Small intestine (tissue), 7 donors: ENCODE data around the gene WIPF1. TPM values are rescaled to one million over a fixed set of nuclear protein-coding genes. Genes with fewer than 3 reads are reported as not detected.

Source experiments
- DNase-seq, 2 donors: peaks; one replicate each; pipeline versions ENCODE4 v3.0.0 to v3.0.0-alpha.2; 2013
- FAIRE-seq: peaks from 2 replicates; lab custom pipeline; 2012; peaks lifted over from hg19 to GRCh38; lab: Jason Lieb, UNC
- H3K27ac ChIP-seq, 3 donors: one replicate each; pipeline ENCODE4 v1.5.1; 2013; ENCODE audit warnings: low read length in 2 of 3, mild to moderate bottlenecking in 2 of 3, control low read depth in 1 of 3, inconsistent platforms in 1 of 3, low read depth in 1 of 3, moderate library complexity in 1 of 3
- H3K27me3 ChIP-seq, 3 donors: one replicate each; pipeline ENCODE4 v1.6.1; 2013; ENCODE audit warnings: low read length in 3 of 3, inconsistent platforms in 1 of 3; ENCODE audit not compliant: control insufficient read depth in 3 of 3, insufficient read depth in 3 of 3
- H3K36me3 ChIP-seq, 3 donors: one replicate each; pipeline ENCODE4 v1.6.1; 2013; ENCODE audit warnings: low read length in 3 of 3, inconsistent platforms in 1 of 3, low read depth in 1 of 3, mild to moderate bottlenecking in 1 of 3, moderate library complexity in 1 of 3; ENCODE audit not compliant: control insufficient read depth in 3 of 3, insufficient read depth in 2 of 3
- H3K4me1 ChIP-seq, 3 donors: one replicate each; pipeline ENCODE4 v1.6.1; 2013; ENCODE audit warnings: low read length in 2 of 3, inconsistent platforms in 1 of 3, low read depth in 1 of 3, mild to moderate bottlenecking in 1 of 3, moderate library complexity in 1 of 3; ENCODE audit not compliant: control insufficient read depth in 3 of 3, insufficient read depth in 2 of 3
- H3K4me3 ChIP-seq, 3 donors: one replicate each; pipeline ENCODE4 v1.5.1; 2013; ENCODE audit warnings: low read length in 3 of 3, control low read depth in 1 of 3, inconsistent platforms in 1 of 3, low read depth in 1 of 3, mild to moderate bottlenecking in 1 of 3, moderate library complexity in 1 of 3
- H3K9me3 ChIP-seq, 2 donors: one replicate each; pipeline ENCODE4 v1.6.1; 2013; ENCODE audit warnings: low read depth in 1 of 2, low read length in 1 of 2; ENCODE audit not compliant: control insufficient read depth in 2 of 2, insufficient read depth in 1 of 2
- WGBS, 3 donors: extraction: QIAGEN DNeasy Blood & Tissue Kit; methylation state at CpG; one replicate each; pipeline ENCODE4 v1.1.7; 2013; 5-methylcytosine and 5-hydroxymethylcytosine counted together
- polyA plus RNA-seq, 4 donors: library from polyadenylated mRNA; stranded (reverse) in 3 of 4; unstranded in 1 of 4; fragments of 200-250 nt in 3 of 4; fragments of 120-200 nt in 1 of 4; gene quantifications; one replicate each; pipeline versions ENCODE4 v1.2.1 to v1.2.3, GENCODE V29; 2013
- donor health status: healthy with polysubstance abuse.
- donor health status: control.
- donor health status: control.
- donor health status: Bipolar disorder and iron deficiency.
- donor health status: healthy.

Gene WIPF1
- polyA plus RNA-seq, 4 donors, result 3.1 to 28.9 (median 14.6) TPM

- H3K4me3 ChIP-seq, result no peak overlapping the region
- DNase-seq, result no peak
- 75 to 88% (median 79%) methylated on average over 5 of the region's 5 CpGs for WGBS, 3 donors
- peak overlapping the region in 2 of 3 donors; percentile 30 to 46 for H3K27ac ChIP-seq
- H3K9me3 ChIP-seq, result no peaks in the 10 kb centered on the region
- FAIRE-seq, result no peak
- H3K27me3 ChIP-seq, result no peaks in the 10 kb centered on the region
- peaks cover 0 to 15% (median 0%) of the 10 kb centered on the region in 3 donors for H3K4me1 ChIP-seq
- peaks cover 0 to 11% (median 0%) of the 10 kb centered on the region in 3 donors for H3K36me3 ChIP-seq
These were observed 5.9 kb downstream of the WIPF1 start for GRCh38 chr2:174591740-174592139.

GRCh38 chr2:174590928-174591648 is 6.5 kb downstream of the WIPF1 start:
- Histone ChIP-seq H3K4me3 (no peak overlapping the region), H3K27me3 (no peaks in the 10 kb centered on the region), H3K36me3 (peaks cover 0 to 16% (median 0%) of the 10 kb centered on the region in 3 donors), H3K9me3 (no peaks in the 10 kb centered on the region), H3K4me1 (peaks cover 0 to 15% (median 0%) of the 10 kb centered on the region in 3 donors), H3K27ac (peak overlapping the region in 1 of 3 donors; percentile 46)
- DNase-seq (no peak), FAIRE-seq (no peak)
- WGBS, 3 donors, result 65 to 82% (median 69%) methylated on average over 5 of the region's 5 CpGs

GRCh38 chr2:174590346-174590745 is 7.3 kb downstream of the WIPF1 start:
- H3K9me3 ChIP-seq, result no peaks in the 10 kb centered on the region
- 62 to 70% (median 64%) methylated on average over 4 of the region's 4 CpGs for WGBS, 3 donors
- FAIRE-seq (no peak), DNase-seq (no peak)
- H3K27ac ChIP-seq, result peak overlapping the region in 1 of 3 donors; percentile 9
- H3K36me3 ChIP-seq, result peaks cover 0 to 19% (median 0%) of the 10 kb centered on the region in 3 donors
- no peak overlapping the region for H3K4me3 ChIP-seq
- no peaks in the 10 kb centered on the region for H3K27me3 ChIP-seq
- peaks cover 0 to 15% (median 0%) of the 10 kb centered on the region in 3 donors for H3K4me1 ChIP-seq

- peaks cover 0 to 21% (median 2%) of the 10 kb centered on the region in 3 donors for H3K36me3 ChIP-seq
- FAIRE-seq, result no peak
- no peaks in the 10 kb centered on the region for H3K9me3 ChIP-seq
- DNase-seq, result no peak
- no peak overlapping the region for H3K4me3 ChIP-seq
- H3K27me3 ChIP-seq, result no peaks in the 10 kb centered on the region
- H3K27ac ChIP-seq, result no peak overlapping the region
- peaks cover 0 to 15% (median 0%) of the 10 kb centered on the region in 3 donors for H3K4me1 ChIP-seq
- WGBS, 3 donors, result 71 to 84% (median 73%) methylated on average over 2 of the region's 2 CpGs
These were observed 8.3 kb downstream of the WIPF1 start for GRCh38 chr2:174589334-174589733.

GRCh38 chr2:174588463-174588862 is 9.1 kb downstream of the WIPF1 start:
- H3K27ac ChIP-seq, result peak overlapping the region in 1 of 3 donors; percentile 20

GRCh38 chr2:174587579-174587978 is 10.0 kb downstream of the WIPF1 start:
- no peak overlapping the region for H3K4me3 ChIP-seq
- DNase-seq (no peak), FAIRE-seq (no peak)
- no peaks in the 10 kb centered on the region for H3K27me3 ChIP-seq
- no peaks in the 10 kb centered on the region for H3K9me3 ChIP-seq
- peaks cover 0 to 15% (median 0%) of the 10 kb centered on the region in 3 donors for H3K4me1 ChIP-seq
- peaks cover 0 to 26% (median 2%) of the 10 kb centered on the region in 3 donors for H3K36me3 ChIP-seq
- WGBS, 3 donors, result 77 to 89% (median 81%) methylated on average over 4 of the region's 4 CpGs
- no peak overlapping the region for H3K27ac ChIP-seq

More at GRCh38 chr2:174588463-174588862, 9.1 kb downstream of the WIPF1 start:
- H3K27me3 ChIP-seq, result no peaks in the 10 kb centered on the region
- H3K4me1 ChIP-seq, result peaks cover 0 to 15% (median 0%) of the 10 kb centered on the region in 3 donors
- peaks cover 0 to 25% (median 2%) of the 10 kb centered on the region in 3 donors for H3K36me3 ChIP-seq
- WGBS, 3 donors, result 80 to 95% (median 90%) methylated on average over 2 of the region's 2 CpGs
- DNase-seq (no peak), FAIRE-seq (no peak)
- H3K9me3 ChIP-seq, result no peaks in the 10 kb centered on the region
- no peak overlapping the region for H3K4me3 ChIP-seq

- H3K27me3 ChIP-seq, result no peaks in the 10 kb centered on the region
- no peak for DNase-seq
- H3K27ac ChIP-seq, result peak overlapping the region in 1 of 3 donors; percentile 17
- FAIRE-seq, result no peak
- H3K4me1 ChIP-seq, result peaks cover 0 to 15% (median 0%) of the 10 kb centered on the region in 3 donors
- H3K9me3 ChIP-seq, result no peaks in the 10 kb centered on the region
- 87 to 90% (median 88%) methylated on average over 12 of the region's 12 CpGs for WGBS, 3 donors
- H3K36me3 ChIP-seq, result peaks cover 0 to 30% (median 2%) of the 10 kb centered on the region in 3 donors
- no peak overlapping the region for H3K4me3 ChIP-seq
These were observed 10.9 kb downstream of the WIPF1 start for GRCh38 chr2:174586418-174587295.

GRCh38 chr2:174585657-174586252 is 11.8 kb downstream of the WIPF1 start:
- 79 to 84% (median 80%) methylated on average over 9 of the region's 9 CpGs for WGBS, 3 donors
- H3K27ac ChIP-seq, result no peak overlapping the region
- H3K36me3 ChIP-seq, result peaks cover 1 to 33% (median 2%) of the 10 kb centered on the region in 3 donors
- DNase-seq, result no peak
- no peaks in the 10 kb centered on the region for H3K27me3 ChIP-seq
- FAIRE-seq, result no peak
- no peaks in the 10 kb centered on the region for H3K9me3 ChIP-seq
- H3K4me1 ChIP-seq, result peaks cover 0 to 18% (median 0%) of the 10 kb centered on the region in 3 donors
- H3K4me3 ChIP-seq, result no peak overlapping the region
